ENCODE results near the gene TSPAN1. TPM values are rescaled to one million over a fixed set of nuclear protein-coding genes. Genes with fewer than 3 reads are reported as not detected.

The TSPAN1 gene
- polyA plus RNA-seq, 1 of the 3 experiments (the other 2 are of a cell fraction), result 12.2 TPM

GRCh38 chr1:46158312-46159281 is 16.3 kb upstream of the TSPAN1 start:
- H3K9ac ChIP-seq, result no peak overlapping the region
- TF ChIP-seq FOXM1 (IDR thresholded peaks at IDR 0.05; ENCODE audit: low read depth) (no peak), REST (IDR thresholded peaks at IDR 0.05; ENCODE audit: low read depth, low read length) (no peak), NFIC (IDR thresholded peaks at IDR 0.05; ENCODE audit: borderline replicate concordance) (no peak), SMC3 (IDR thresholded peaks at IDR 0.05; ENCODE audit: low read depth, low read length) (no peak), RFX5 (IDR thresholded peaks at IDR 0.05; ENCODE audit: low read length) (no peak), ELF1 (IDR thresholded peaks at IDR 0.05) (no peak), TEAD4 (IDR thresholded peaks at IDR 0.05; ENCODE audit: borderline replicate concordance, insufficient read depth) (no peak), MAX (IDR thresholded peaks at IDR 0.05; ENCODE audit: low read depth) (no peak), FOSL2 (IDR thresholded peaks at IDR 0.05; ENCODE audit: borderline replicate concordance, low read depth) (no peak), GABPA (IDR thresholded peaks at IDR 0.05; ENCODE audit: low read depth) (no peak), JUND (IDR thresholded peaks at IDR 0.05) (no peak), GATA2 (CRISPR knock-in tag; IDR thresholded peaks at IDR 0.05) (no peak), RAD21 (IDR thresholded peaks at IDR 0.05; ENCODE audit: low read length) (no peak), MEF2A (IDR thresholded peaks at IDR 0.05; ENCODE audit: borderline replicate concordance, low read depth) (no peak)
- TF ChIP-seq, protein P1, sequence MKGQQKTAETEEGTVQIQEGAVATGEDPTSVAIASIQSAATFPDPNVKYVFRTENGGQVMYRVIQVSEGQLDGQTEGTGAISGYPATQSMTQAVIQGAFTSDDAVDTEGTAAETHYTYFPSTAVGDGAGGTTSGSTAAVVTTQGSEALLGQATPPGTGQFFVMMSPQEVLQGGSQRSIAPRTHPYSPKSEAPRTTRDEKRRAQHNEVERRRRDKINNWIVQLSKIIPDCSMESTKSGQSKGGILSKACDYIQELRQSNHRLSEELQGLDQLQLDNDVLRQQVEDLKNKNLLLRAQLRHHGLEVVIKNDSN (IDR thresholded peaks at IDR 0.05; ENCODE audit: borderline replicate concordance, low read depth), result no peak
- TF ChIP-seq, protein P2, sequence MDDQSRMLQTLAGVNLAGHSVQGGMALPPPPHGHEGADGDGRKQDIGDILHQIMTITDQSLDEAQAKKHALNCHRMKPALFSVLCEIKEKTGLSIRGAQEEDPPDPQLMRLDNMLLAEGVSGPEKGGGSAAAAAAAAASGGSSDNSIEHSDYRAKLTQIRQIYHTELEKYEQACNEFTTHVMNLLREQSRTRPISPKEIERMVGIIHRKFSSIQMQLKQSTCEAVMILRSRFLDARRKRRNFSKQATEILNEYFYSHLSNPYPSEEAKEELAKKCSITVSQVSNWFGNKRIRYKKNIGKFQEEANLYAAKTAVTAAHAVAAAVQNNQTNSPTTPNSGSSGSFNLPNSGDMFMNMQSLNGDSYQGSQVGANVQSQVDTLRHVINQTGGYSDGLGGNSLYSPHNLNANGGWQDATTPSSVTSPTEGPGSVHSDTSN (IDR thresholded peaks at IDR 0.05), result no peak
- TF ChIP-seq, protein P3, sequence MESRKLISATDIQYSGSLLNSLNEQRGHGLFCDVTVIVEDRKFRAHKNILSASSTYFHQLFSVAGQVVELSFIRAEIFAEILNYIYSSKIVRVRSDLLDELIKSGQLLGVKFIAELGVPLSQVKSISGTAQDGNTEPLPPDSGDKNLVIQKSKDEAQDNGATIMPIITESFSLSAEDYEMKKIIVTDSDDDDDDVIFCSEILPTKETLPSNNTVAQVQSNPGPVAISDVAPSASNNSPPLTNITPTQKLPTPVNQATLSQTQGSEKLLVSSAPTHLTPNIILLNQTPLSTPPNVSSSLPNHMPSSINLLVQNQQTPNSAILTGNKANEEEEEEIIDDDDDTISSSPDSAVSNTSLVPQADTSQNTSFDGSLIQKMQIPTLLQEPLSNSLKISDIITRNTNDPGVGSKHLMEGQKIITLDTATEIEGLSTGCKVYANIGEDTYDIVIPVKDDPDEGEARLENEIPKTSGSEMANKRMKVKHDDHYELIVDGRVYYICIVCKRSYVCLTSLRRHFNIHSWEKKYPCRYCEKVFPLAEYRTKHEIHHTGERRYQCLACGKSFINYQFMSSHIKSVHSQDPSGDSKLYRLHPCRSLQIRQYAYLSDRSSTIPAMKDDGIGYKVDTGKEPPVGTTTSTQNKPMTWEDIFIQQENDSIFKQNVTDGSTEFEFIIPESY (IDR thresholded peaks at IDR 0.05; ENCODE audit: borderline replicate concordance, low read depth), result no peak
- TF ChIP-seq, protein P4, sequence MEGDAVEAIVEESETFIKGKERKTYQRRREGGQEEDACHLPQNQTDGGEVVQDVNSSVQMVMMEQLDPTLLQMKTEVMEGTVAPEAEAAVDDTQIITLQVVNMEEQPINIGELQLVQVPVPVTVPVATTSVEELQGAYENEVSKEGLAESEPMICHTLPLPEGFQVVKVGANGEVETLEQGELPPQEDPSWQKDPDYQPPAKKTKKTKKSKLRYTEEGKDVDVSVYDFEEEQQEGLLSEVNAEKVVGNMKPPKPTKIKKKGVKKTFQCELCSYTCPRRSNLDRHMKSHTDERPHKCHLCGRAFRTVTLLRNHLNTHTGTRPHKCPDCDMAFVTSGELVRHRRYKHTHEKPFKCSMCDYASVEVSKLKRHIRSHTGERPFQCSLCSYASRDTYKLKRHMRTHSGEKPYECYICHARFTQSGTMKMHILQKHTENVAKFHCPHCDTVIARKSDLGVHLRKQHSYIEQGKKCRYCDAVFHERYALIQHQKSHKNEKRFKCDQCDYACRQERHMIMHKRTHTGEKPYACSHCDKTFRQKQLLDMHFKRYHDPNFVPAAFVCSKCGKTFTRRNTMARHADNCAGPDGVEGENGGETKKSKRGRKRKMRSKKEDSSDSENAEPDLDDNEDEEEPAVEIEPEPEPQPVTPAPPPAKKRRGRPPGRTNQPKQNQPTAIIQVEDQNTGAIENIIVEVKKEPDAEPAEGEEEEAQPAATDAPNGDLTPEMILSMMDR (IDR thresholded peaks at IDR 0.05), result no peak
- no peaks in the 10 kb centered on the region for H3K27me3 ChIP-seq (ENCODE audit: insufficient read depth)
- H3K4me3 ChIP-seq (ENCODE audit: low read depth in 2 of 2, low read length in 1 of 2), result no peak overlapping the region
- ChIA-PET CTCF (interaction anchor here (1.6 kb wide), 1 partner anchor 21 kb away, joined by 6 read pairs; no protein-coding TSS in a partner anchor), POLR2A (no interaction called here)
- no peaks in the 10 kb centered on the region for H4K20me1 ChIP-seq (ENCODE audit: insufficient read depth)
- no peaks in the 10 kb centered on the region for H3F3A ChIP-seq (replicated peaks; ENCODE audit: insufficient read depth)
- no peak overlapping the region for H2AFZ ChIP-seq (ENCODE audit: low read depth)
- H3K27ac ChIP-seq (ENCODE audit: low read depth in 2 of 2, low read length in 1 of 2), result no peak overlapping the region
- WGBS (ENCODE audit: low lambda C conversion rate), result 88% methylated on average over 13 of the region's 13 CpGs
- H3K79me2 ChIP-seq (ENCODE audit: insufficient read depth), result no peaks in the 10 kb centered on the region
- no peaks in the 10 kb centered on the region for H3K9me3 ChIP-seq
- no peaks in the 10 kb centered on the region for H3K9me2 ChIP-seq
- H3K4me1 ChIP-seq (ENCODE audit: control insufficient read depth in 1 of 2, insufficient read depth in 2 of 2, low read depth in 1 of 2, low read length in 1 of 2), result no peaks in the 10 kb centered on the region
- H3K36me3 ChIP-seq (replicated peaks in 1 of 2; ENCODE audit: control insufficient read depth in 1 of 2, insufficient read depth in 2 of 2, low read length in 1 of 2), result no peaks in the 10 kb centered on the region
- no peak for DNase-seq
- H3K4me2 ChIP-seq, result no peak overlapping the region
